ENCODE data around the gene PRKCE.
A peak's percentile ranks its signal among the peaks of the same experiment; 100 is the strongest.

Gene PRKCE

DNA sequence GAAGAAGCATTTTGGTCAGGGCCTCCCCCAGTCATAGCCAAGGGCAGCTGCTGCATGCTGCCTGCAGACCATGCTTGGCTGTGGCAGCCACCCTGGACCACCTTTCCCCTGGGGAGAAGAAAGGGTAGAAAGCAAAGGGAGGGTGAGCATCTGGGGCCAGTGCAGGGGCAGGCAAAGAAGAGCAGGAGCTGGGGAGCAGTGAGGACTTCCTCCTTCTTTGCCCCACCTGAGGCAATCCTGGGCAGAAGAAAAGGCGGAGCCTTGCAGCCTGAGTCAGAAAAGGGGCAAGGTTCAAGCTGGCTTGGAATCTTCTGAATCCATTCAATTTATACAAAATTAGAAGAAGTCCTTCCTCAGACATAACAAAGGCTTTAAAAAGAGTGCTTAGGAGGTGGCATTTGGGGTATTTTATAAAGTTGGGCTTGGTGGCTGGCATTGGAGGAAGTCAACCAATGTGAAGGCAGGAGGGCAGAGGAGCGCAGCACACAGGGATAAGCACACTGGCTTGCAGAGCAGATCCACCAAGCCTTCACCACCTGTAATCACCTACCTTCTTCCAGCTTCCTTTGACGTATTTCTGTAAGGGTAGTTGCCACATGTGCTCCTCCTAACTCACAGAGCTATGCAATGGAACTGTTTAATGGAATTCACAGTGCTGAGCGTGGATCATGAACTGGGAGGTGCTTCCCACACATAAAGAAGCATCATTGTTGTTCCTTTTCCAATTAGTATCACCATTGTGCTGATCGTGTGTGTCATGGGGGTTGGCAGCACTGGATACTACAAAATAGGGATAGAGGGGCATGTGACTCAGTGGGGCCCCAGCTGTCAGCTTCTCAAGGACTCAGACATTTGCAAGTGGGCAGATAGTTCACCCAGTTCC, 491.3 kb downstream of the PRKCE start:
- DNase-seq: peak; percentile 35

DNA sequence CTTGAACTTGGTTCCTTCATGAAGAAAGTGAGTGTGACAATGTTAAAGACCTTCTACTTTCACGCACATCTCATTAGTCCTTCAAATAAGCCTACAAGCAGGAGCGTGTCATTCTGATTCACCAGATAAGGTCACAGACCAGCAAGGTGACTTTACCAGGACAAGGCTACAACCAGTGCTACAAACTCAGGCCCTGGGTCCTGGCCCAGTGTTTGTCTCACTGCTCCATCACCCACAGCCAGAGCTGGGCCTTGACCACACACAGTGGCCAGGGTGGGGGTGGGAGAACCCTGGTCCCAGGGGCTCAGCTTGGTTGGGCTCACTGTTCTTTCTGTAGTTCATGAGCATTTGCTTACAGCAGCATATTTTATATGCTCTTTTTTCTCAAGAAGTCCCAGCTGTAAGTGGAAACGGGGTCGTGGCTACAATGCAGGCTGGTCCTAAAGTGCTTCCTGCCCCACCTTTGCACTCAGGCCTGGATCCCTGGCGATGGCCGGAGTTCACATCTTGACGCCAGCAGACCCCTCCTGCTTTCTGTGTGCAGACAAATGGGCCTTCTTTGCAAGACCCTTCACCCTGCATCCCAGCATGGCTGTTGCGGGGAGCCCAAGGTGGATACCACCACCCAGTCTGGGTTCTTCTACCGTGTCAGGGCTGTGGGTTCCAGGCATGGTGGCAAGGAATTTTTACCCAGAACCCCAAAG, 492.1 kb downstream of the PRKCE start:
- no peak for DNase-seq

DNA sequence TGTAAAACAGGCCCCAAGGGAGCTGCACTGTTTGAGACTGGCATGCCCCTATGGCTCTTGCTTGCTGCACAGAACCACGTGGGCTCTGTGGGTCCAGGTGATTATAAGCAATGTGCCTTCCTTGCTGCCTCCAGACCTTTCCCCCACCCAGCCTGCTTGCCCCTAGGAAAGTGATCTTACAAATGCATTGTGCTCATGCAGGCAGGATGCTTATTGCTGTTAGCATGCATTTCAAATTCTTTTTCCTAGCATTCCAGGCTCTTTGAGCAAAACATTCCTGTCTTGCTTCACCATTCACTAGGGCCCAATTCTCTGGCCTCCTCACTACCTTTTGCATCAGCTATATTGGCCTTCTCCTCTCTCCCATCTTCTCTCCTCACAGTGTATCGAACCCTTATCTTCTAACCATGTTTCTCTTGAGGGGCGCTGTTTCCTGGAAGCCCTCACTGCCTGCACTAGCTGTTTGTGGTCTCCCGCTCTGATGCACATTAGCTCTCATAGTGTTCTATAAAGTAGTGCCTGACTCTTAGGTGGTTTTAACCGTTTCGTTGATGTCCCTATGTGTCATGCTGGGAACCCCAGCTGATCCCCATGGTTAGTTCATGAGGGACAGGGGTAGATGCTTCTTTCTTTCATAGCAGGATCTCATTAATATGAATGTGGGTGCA, 492.8 kb downstream of the PRKCE start:
- DNase-seq: no peak

DNA sequence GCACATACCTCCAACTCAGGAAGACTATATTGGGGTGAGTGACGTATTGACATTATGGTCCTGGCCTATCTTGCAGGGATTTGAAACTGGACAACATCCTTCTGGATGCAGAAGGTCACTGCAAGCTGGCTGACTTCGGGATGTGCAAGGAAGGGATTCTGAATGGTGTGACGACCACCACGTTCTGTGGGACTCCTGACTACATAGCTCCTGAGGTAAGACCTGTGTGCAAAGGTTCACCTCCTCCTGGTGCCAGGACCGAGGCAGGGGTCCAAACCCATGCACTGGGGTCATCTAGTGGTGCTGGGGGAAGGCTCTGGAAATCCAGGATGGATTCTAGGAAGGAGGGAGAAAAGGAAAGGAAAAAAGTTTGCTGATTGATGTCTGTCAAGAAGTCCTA, 493.5 kb downstream of the PRKCE start:
- no peak for DNase-seq

DNA sequence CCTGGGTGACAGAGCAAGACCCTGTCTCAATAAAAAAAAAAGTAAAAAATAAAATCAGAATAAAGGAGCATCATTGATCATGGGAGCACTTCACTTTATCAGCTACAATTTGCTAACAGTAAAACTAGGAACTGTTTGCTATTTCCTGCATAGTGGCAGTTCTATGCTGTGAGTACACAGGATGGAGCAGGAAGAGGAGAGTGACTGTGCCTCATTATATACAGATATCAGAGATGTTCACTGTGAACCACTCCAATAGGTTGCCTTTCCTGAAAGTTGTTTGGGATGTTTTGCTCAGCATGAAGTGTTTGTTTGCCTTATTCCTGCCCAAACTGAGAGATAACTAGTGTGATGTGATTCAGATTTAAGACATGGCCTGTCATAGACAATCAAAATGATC, 494.4 kb downstream of the PRKCE start:
- DNase-seq: no peak

DNA sequence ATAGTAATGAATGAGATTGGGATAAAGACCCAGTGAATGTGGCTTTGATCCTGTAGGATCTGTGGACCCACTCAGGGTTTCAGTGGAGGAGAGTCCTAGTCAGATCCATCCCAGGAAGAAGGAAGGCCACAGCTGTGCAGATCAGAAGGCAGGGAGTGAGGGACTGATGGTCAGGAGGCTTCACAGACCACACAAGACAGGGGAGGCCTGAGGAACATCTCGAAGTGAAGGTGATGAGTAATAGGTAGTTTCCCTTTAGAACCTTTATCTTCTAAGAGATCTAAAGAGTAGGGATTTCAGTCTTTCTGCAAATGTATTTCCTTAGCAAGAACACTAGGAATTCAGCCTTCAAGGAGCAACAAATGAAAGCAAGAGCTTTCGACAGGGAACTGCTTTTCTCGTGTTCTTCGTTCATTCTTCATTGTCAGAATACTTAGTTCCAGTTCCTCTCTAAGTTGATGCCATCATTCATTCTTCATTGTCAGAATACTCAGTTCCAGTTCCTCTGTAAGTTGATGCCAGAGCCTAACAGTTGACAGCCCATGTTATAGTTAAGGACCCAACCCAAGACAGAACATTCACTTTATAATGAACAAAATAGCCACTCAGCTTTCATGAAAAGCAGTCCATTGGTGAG, 495.5 kb downstream of the PRKCE start:
- DNase-seq: peak; percentile 69

DNA sequence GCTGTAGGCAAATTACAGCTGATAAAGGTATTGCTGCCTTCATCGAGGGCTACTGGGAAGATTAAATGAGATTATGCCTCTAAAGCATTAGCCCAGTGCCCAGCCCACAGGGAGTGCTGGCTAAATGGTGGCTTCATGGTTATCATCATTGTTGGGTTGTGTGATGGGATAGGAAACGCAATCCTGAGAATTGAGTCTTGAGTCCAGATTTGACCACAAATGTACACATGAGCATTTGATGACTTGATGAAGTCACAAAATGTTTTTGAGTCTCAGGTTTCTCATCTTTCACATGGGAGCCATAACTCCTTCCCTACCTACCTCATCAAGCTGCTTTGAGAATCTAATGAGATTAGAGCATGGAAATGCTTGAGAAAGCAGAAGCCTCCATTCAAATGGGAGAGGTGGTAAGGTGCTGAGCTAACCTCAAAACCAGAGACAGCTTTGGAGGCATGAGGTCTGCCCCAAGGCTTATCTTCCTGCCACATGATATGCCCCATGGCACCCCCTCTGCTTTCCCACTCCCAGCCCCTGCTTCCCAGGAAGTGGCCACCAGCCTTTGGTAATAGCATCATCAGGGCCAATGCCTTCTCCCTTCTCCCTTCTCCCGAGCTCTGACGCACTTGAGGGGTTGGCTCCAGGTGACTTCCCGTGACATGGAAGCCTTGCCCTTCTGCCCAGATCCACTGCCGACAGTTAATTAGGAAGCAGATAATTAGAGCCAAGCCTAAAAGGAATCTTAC, 496.3 kb downstream of the PRKCE start:
- no peak for DNase-seq

DNA sequence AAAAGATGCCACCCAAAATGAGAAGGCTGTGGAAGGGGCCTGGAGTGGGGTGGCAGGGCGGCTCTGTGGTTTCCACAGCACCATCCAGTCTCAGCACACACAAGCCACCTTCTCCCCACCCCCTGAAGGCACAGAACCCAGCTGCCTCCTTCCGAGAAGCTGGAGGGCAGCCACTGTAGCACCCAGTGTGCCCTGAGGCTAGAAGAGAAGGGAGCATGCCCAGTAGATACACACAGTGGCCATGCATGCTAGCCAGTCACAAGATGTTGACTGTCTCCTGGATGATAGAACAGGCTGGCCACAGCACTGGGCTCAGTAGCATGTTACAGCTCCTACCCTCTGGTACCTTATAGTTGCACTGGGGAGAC, 496.9 kb downstream of the PRKCE start:
- DNase-seq: no peak

DNA sequence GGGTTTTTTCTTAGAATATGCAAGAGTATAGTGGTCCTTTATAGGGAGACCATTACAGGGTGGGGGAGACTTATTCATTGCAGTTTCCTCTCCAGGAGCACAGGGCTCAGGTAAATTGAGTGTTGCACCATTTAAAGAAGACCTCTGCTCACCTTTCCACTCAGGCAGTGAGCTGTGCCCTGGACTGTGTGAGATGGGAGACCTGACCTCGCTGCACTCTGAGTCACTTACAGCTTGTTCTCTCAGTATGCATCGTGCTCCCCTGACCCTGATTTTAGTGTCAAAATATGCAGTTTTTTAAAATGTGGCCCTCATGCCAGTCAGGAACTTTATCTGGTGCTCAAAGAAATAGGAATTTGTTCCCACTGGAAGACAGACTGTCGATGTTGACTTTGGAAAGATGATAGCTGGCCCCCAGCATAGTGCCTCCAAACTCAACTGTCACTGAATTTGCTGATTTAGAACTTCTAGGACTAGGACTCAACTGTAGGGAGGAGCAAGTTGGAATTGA, 499.0 kb downstream of the PRKCE start:
- DNase-seq: no peak

DNA sequence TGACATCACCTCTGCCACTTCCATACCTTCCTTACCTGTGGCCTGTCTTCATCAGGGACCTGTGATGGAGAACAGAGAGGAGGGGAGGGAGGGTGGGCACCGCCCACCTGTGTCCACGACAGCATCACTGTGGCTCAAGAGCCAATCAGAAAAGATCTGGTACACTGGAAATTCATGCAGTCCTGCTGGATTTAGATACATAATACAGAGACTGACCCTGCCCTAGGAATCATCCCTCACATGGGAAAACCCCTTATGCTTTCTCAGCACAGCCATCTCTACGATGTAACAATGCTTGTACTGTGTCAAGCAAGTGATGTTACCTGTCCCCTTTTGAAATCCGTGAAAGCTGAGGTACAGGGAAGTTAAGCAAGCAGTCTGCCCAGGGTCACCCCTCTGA, 500.1 kb downstream of the PRKCE start:
- DNase-seq: no peak

DNA sequence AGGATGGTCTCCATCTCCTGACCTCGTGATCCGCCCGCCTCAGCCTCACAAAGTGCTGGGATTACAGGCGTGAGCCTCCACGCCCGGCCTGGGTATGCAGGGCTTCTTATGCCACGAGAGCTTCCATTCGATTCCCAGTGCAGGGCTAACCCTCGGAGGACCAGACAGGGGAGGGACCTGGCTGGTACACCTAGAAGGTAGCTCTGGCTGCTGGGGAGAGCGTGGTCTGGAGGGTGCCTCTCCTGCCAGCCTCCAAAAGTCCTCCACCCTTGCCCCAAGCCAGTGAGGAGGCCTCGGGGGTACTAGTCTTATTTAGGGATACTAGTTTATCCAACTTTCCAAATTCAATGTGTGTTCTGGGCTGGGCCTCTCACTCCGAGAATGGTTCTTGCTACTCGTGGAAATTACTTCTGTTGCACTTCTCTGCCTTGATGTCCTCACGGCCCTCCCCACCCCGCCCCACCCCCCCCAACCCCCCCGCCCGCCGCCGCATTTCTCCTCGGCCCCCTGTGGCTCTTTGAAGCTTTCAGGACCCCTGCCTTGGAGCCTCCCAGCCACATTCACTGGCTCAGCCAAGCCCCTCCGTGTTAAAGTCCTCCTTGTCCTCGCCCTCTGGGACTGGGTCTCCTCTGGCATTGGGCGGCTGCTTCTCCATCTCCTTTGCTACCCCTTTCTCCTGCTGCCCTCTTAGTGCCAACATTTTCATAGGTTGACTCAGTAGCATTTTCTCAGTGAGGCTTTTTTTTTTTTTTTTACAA, 502.7 kb downstream of the PRKCE start:
- no peak for DNase-seq

DNA sequence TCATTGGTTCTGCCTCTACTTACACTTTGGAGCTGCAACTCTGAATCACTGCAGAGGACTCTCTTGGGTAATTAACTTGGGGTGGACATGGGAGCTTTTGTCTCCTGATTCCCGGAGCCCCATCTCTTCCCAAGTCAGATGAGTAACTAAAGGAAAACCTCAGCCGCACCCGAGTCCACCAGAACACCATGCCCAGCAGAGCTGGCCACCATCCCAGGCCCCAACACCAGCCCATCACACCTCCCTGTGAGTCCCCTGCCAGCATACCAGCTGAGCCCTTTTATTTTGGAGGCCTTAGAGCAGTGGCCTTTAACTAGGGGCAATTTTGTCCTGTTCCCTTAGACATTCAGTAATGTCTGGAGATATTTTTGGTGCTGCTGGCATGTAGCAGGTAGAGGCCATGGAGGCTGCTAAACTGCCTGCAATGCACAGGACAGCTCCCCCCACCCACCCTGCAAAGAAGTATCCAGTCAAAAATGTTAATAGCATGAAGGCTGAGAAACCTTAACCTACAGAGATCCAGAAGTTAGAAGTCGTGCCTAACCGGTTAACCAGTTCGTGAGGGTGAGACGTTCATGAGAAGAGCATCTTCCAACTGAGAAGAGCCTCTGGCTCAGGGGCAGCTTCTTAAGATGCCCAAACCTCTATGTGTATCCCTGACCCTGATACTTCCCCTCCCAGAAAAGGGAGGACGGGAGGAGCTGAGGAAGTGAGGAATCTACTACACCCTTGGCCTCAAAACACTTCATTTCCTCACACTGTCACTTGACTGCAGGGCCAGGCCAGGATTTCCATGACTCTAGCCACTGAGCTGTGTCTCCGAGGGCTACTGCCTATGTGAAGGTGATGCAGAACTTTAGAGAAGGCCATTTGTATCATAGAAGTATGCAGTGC, 505.8 kb downstream of the PRKCE start:
- no peak for DNase-seq

DNA sequence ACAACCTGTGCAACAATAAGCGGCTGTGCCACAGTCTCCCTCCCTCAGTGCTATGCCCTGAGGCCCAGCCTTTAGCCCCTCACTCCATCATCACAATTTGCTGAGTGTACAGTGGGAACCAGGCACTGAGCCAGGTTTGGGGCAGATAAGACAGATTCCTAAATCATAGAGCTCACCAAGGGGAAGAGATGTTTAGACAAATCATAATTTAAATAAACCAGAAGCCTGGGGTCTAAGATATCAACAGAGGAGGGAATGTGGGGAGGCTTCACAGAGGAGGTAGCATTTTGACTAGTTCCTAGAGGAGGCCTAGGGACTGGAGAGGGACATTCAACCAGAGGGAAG, 506.5 kb downstream of the PRKCE start:
- no peak for DNase-seq

DNA sequence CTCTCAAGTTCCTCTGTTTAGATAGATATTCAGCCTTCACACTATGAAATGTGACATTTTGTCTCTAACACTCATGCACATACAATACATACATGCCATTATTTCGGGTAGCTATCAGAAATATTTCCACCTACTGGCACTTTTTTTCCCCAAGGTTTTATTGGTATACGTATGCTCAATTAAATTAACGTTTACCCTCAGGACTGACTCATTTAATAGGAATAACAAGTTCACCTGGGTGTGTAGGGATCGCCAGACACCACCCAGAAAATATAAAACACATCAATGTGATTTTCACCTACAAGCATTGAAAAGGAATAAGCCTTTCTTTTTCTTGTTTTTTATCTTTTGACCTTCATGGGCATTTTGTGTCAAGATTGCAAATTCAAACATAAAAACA, 507.2 kb downstream of the PRKCE start:
- no peak for DNase-seq

DNA sequence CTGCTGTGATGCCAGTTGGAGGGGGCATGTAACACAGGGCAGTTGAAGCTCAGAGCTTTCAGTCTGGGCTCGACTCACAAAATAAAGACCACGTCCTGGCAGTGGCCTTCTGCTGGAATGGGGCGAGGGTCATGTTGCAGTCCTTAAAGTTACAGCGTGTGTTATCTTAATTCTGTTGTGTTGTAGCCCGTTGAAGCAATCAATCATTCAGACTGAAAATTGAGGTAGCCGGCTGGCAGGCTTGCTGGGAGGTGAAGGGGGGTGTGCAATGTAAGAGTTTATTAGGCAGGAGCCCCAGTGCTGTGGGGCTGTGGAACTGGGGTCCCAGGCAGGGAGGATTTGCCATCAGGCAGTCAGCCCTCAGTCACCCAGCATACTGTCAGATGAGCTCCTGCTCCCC, 508.9 kb downstream of the PRKCE start:
- DNase-seq: no peak

DNA sequence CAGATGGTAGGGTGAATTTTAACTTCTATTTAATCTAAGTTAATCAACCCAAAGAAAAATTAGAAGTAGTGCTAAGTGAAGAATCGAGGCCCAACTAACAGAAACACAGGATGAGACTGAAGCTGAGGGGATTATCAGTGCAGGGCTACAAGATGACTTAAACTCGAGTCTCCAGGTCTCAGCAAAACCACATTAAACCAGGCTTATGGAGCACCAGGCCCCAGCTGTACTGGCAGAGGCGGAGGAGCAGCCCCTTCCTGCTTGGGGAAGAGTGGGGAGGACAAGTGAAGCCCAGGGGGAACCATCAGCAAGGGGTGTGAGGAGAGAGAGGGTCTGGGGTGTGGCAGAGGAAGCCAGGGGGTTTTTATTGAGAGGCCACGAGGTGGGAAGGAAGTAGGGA, 509.8 kb downstream of the PRKCE start:
- DNase-seq: no peak

DNA sequence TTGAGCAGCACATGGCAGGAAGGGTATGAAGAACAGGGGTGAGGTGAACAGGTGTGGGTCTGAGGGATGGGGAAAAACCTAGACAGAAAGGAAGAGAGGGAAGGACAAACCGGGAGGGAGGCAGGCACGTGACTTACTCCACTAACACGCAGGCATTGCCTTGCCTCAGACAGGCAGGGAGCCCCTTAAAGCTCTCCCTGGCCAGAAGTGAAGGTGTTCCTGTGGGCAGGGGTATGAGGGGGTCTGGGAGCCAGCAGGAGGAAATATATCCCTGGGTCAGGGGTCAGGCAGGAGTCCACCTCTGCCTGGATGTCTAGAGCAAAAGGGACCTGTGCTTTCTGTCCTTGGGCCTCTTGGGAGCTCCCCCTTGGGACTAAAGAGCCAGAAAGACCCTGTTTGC, 510.4 kb downstream of the PRKCE start:
- no peak for DNase-seq

DNA sequence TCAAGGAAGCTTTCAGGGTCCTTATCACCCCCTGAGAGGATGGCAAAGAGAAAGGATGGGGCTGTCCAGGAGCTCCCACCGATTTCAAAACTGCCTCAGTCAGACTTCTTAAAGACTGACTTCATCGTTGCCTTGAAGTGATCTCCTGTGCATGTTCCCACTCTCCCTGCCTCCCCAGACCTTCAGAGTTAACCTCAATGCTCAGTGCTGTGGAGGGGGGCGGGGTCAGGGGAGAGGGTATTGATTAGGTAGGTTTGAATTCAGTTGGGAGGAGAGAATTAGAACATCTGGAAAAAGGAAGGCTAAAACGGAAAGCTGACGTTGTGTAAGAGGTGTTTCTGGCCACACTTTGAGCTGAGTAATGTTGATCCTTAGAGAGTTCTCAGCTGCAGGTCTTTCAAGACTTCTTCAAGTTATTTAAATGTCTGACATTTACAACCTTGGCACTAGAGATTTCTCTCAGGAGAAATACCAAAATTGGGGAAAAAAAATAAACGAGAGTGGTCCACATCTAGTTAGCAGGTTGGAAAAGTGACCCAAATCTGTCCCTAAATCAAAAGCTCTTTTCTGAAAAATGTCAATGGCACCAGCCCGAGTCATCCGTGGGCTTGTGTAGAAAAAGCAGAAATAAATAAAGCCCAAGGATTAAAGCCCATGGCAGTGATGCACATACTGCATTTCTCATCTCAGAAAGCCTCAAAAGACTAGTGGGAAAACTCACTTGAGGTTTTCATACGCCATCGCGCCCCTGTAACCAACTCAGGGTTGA, 511.0 kb downstream of the PRKCE start:
- peak; percentile 18 for DNase-seq

DNA sequence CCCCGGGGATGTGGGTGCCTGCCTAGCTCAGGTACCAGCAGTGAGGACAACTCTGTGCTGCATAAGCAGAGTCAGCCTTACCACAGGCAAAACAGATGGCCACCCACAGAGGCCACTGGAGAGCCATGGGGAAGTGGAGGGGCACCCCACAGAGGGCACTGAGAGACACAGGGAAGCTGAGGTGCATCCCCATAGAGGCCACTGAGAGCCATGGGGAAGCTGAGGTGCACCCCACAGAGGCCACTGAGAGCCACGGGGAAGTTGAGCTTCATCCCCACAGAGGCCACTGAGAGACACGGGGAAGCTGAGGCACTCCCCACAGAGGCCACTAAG, 511.6 kb downstream of the PRKCE start:
- DNase-seq: peak; percentile 39

All from inflammatory macrophage treated with lipopolysaccharide for 4 hours (primary cell).